HG03442 (cell line): ENCODE results near the gene IPO9.

Experiments
- ATAC-seq: cut with Tn5 transposase; IDR thresholded peaks from one replicate; pipeline ENCODE4 v1.9.1; 2021; ENCODE audit warnings: mild to moderate bottlenecking, moderate library complexity; ENCODE audit not compliant: unreplicated experiment

Gene IPO9

DNA sequence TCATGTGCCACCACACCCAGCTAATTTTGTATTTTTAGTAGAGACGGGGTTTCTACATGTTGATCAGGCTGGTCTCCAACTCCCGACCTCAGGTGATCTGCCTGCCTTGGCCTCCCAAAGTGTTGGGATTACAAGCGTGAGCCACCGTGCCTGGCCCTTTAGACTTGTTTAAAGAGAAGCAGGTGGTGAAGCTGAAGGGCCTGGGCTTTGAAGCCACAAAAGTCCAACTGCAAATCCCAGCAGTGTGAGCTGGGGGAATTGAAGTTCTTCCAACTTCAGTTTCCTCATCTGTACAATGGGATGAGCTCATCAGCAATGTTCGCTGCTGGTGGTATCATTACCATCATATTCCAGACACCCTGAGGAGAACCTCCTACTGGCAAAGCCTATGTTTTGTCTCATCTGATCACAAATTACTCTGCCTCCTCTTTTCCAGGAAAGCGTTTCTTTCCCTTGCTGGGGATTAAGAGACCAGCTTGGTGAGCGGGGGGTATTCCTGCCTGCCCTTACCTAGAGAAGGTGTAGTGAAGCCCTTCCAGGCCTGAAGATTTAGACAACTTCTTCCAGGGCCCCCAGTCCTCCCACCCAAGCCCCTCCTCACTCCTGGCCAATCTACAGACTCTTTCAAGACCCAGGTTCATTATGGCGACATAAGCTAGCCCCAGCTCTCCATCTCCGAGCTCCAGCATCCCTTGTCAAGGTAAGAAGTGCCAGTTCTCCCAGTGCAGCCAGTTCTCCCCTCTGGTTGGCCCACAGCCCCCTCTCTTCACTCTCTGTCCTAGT is 57.3 kb downstream of the IPO9 start:
- no peak for ATAC-seq

DNA sequence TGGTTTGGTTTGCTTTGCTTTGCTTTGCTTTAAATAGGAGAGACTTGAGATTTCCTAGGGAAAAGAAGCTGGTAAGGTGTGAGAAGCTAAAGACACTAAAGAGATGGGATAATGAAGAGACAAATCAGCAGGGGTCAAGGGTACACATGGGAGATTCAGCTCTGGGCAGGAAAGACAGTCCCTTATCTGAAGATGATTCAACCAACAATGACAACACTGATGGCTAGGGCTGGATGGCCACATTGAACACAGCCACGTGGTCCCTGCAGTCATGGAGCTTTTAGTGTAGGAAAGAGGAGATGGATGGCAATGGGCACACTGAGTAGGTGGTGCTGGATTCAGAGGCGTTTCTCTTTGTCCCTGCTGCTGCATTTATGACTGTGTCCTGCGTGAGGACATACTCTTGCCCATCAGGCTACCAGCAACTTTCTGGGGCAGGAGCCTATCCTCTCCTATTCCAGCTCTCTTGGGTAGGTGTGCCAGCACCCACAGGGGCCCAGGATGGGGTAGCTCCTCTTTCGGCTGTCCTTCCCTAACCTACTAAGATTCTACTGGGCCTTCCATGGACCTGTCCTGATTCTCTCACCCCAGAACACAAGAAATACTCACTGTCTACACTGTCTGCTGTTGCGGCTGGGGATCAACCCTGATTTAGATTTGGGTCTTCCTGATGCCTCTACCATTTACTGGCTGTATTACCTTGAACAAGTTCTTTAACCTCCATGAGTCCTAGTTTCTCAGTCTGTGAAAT is 58.3 kb downstream of the IPO9 start:
- ATAC-seq, result no peak

DNA sequence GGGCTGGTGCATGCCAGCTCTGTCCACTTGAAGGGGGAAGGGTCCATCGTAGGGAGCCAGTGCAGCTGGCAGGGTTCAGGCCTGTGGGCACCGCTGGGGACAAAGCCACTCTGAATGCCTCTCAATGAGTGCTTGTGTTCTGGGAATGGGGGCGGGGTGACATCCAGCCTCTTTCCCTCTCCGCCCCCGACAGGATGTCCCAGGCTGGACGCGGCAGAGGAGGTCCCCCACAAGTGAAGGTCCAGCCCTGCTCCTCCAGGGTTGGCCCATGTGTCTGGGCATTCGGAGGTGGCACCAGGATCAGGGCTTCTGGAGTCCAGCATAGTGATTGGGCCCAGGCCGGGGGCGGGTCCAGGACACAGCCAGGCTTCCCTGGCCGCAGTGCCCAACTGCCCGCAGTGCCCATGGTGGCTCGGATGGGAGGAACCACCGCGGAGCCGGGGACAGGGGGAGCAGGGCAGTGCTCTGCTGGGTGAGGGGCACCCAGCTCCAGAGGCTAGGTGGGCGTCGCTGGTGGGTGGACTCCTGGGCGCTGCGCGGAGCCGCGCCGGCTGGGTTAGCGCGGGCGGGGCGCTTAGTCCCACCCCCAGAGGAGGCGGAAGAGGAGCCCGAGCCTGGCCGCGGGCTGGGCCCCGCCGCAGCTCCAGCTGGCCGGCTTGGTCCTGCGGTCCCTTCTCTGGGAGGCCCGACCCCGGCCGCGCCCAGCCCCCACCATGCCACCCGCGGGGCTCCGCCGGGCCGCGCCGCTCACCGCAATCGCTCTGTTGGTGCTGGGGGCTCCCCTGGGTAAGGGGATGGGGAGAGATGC is 59.5 kb downstream of the IPO9 start, which contains the start of gene SHISA4:
SHISA4 (plus strand) TSS at position 617 of the 808 bp plus-strand sequence; CDS start at position 714, 97 bp downstream.
- no peak for ATAC-seq

DNA sequence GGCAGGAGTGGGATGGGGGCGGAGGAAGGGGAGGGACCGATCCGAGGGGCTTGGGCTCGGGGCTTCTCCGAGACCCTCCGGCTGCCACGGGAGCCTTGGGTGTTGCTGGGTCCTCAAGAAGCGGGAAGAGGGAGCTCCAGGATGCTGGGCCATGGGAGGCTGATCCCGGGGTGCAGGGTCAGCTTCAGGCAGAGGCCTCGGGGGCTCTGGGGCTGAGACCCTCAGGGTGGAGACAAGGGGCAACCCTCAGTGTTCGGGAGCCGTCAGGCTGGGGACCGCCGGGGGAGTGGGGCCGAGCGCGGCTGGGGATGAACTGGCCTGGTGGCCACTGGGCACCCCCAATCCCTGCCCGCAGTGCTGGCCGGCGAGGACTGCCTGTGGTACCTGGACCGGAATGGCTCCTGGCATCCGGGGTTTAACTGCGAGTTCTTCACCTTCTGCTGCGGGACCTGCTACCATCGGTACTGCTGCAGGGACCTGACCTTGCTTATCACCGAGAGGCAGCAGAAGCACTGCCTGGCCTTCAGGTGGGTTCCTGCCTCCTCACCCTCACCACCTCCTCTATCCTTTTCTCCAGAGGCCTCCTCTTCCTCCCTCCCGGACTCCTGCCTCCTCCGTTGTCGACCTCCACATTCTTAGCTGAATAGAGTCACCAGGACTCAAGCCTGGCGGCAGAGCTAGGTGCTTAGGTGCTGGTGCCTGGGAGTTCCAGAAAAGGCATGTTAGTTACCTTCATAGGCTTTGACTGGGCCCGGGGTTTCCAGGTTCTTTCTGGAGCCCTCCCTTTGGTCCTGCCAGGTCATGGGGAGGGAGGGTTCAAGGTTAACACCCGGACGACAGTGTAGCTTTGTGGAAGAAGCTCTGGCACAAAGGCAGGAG is 60.4 kb downstream of the IPO9 start:
- ATAC-seq, result no peak

DNA sequence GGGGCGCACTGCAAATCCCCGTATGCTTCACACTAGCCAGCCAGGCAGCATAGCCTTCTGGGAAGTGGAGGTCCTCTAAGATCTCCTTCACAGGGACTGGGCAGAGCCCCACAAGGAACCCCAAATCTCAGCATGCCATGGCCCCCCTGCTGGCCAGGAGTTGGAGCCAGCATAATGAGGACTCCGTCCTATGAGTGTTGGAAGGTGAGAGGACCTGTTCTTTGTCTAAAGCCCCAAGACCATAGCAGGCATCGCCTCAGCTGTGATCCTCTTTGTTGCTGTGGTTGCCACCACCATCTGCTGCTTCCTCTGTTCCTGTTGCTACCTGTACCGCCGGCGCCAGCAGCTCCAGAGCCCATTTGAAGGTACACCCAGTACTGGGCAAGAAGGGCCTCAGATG is 61.3 kb downstream of the IPO9 start:
- ATAC-seq, result no peak

DNA sequence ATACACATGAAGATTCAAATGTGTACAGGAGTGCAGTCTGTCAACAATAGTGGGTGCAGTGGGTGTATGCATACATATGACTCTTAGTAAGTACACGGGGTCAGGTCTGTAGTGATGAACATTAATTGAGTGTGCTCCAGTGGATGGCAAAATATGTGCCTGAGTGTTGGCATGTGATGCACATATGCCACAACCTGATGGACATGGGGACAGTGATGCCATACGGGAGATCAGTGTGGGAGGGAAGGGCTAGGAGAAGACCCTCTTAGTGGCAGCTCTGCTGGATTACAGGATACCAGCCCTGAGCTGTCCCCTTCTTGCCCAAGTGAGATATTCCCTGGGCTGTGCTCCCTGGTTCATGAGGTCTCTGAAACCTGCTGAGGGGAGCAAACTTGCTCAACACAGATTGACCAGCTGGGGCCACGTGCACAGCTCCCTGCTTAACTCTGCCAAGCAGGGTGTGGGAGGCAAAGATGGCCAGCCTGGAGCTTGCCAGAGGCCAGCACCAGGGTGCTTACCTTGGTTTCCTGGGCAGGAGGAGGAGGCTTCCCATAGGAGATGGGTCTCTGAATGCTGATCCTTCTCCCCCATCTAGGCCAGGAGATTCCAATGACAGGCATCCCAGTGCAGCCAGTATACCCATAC is 62.0 kb downstream of the IPO9 start:
- no peak for ATAC-seq

DNA sequence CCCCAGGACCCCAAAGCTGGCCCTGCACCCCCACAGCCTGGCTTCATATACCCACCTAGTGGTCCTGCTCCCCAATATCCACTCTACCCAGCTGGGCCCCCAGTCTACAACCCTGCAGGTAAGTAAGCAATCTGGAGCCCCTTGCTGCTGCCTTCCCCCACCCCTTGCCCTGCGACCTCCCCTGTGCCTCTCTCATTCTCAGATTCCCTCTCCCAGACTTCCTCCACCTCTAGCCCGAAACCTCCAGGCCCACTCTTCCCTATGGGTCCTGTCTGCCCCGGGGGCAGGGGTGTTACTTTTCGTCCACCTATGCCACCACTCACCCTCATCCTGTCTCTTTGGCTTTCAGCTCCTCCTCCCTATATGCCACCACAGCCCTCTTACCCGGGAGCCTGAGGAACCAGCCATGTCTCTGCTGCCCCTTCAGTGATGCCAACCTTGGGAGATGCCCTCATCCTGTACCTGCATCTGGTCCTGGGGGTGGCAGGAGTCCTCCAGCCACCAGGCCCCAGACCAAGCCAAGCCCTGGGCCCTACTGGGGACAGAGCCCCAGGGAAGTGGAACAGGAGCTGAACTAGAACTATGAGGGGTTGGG is 62.6 kb downstream of the IPO9 start:
- no peak for ATAC-seq

DNA sequence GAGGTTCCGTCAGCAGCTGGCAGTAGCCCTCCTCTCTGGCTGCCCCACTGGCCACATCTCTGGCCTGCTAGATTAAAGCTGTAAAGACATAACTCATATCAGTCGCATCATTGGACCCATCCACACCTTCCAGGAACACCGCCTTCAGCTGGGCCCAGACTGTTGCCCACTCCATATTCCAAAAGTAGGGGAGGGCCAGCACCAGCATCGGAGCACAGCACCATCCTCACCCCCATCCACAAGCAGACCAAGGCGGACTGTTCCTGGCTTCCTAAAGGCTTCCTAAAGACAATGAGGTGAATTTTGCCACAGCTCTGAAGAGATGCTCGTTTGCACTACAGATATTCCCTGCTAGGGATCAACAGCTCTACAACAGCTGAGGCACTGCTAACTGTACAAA is 63.3 kb downstream of the IPO9 start:
- ATAC-seq, result no peak

DNA sequence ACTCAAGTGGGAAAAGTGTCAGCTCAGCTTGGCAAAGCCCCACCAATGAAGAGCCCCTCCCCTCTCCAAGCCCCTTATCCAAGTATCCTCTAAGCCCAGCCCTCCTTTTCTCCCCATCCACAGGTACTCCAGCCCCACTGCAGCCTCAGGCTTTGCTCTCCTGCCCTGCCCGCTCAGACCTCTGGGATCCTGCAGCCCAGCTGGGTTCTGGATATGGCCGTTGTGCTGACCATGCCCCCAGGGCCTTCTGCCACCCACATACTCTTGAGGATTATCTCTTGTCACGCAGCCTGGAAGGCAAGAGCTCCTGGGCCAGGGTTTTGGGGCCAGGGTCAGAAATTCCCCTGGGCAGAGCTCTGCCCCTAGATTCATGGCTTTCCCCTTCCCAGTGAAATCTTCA is 64.5 kb downstream of the IPO9 start:
- no peak for ATAC-seq

DNA sequence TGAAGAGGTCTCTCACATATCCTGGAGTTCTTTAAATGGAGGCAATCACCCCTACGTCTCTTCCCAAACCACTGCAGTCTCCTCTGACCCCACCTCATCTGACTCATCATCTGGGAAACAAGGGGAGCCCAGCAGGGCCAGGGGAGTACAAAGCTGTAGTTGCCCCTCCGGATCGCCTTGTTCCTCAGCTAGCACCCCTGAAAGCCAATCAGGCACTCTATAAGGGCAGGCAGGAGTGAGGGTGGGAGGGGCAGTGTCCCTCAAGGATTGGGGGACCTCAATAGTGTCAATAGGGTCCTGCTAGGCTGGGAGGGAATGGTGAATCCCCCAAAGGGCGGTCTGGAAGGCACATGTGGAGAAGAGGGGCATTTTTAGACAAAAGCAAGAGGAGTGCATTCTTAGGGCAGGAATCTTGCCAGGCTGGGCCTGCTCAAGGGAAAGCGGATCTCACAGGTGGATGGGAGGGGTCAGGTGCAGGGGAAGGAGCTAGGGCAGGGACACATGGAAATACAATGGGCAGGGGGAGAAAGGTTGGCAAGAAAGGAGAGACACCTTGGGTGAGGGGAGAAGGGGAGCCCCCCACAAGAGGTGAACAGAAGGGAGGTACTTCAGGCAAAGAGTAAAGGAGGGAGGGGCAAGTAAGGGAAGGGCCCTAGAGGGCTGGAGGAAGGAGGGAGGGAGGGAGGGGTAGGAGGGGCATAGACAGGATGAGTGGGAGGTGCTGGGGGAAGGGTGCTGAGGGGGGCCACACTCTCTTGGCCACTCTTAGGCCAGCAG is 65.6 kb downstream of the IPO9 start:
- no peak for ATAC-seq

DNA sequence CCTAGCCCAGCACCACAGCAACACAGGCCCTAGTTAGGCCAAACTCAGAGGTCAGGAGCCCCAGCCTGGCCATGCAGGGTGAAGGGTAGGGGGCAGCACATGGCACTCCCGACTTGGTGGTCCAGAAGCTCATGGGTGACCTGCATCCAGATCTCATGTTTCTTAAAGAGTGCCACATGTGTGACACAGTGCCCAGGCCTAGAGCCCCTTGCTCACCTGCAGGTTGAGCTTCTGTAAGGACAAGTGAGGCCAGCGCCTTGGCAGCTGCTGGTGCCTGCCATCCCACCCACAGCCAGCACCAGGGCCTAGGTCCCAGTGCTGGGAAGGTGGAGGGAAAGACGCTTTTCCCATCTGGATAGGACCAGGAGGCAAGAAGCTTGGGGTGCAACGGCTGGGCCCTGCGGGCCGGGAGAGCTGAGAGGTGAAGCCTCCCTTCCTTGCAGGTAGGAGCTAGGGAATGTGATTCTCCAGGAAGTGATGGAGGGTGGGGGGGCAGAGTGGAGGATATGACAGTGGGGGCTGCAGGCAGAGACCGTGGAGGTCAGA is 66.2 kb downstream of the IPO9 start:
- no peak for ATAC-seq

DNA sequence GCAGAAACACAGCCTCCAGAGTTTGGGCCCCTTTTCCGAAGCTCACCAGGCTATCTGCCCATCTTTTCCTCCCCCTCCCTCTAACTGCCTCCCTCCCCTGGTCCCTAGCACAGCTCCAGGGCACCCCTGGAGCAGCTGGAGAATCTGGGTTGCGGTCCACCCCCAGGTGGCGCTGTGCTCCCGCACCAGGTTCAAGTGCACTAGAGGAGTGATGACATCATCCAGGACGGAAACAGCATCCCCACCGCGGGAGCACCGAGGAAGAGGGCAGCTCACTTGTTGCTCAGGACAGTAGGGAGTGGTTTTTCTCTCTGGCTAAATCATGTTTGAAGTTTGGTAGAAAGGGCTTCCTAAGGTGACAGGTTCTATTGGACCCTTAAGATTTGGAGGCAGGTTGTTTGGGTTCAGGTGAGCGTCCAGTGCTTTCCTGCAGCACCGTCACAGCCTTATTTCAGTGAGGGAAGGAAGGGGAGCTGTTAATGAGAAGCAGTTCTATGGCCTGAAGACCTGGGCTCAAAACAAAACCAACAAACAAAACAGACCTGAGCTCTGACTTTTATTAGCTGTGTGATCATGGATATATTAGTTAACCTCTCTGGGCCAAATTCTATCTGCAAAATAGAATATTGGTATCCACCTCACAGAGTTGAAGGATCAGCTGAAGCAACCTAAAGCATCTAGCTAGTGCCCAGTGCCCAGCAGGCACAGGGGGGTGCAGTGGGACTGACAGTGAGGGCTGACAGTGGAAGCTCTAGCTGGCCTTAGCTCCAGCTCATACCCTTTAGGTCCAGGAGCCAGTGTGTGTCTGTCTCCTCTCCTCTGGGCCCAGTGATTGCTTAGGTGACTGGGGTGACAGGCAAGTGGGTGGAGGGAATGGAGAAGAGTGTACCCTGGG is 67.2 kb downstream of the IPO9 start:
- peak; percentile 63 for ATAC-seq

DNA sequence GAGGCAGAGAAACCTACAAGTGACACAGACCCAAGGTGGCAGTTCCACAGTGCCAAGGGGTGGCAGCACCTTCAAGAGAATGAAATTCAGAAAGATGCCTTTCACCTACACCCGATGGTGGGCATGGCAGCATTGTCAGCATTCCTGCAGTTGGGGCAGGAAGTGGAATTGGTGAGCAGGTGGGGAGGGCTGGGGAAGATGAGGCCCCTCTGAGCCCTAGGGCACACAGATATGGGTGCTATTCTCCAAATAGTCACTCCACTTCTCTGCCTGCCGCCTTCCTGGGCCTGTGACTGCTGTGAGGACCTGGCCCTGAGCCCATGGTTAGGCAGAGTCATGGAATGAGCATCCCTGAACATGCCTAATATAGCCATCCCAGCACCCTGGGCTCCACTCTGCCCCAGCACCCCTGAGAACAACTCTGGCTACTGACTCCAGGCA is 68.0 kb downstream of the IPO9 start:
- ATAC-seq, result no peak

DNA sequence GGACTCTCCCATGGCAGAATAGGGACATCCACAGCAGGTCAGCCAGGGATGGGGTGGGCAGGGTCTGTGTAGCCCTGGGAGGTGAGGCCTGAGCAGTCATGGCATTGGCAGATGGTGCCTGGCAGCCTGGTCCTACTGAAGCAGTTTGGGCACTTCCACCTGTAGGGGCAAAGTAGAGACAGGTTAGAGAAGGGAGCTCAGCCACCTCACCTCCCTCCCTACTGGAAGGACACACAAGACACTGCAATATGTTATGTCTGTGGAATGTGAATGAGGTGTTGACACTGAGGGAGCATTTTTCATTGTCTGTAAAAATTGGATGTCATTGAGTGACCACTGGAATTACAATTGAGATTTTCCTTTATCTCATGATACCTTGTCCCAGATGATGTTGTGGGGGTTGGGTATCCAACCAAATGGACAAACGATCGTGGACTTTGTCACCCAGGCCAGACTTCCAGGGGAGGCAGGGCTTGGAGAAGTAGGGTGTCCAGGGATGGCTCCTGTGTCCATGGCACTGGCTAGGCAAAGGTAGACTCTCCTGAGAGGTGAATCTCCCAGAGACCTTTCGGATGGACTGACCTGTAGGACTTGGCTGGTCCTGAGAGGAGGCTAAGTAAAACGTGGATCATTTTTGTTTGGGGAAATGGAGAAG is 69.4 kb downstream of the IPO9 start:
- no peak for ATAC-seq

DNA sequence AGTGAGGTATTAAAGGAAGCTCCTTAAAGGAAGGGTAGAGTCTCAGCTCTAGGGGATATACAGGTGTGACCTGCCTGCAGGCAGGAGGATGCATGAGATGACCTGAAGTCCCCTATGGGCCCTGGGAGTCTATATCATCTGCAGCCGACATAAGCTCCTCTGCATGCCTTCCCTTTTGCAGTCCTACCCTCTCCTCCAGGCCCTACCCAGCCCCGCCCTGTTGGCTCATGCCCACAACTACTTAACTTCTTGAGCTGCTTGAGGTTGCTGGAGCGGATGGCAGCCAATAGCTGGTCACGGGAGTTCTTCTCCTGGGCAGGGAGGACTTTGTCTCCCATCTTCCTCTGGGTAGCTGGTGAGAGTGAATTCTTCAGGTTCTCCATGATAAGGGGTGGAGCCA is 70.0 kb downstream of the IPO9 start:
- ATAC-seq, result no peak

DNA sequence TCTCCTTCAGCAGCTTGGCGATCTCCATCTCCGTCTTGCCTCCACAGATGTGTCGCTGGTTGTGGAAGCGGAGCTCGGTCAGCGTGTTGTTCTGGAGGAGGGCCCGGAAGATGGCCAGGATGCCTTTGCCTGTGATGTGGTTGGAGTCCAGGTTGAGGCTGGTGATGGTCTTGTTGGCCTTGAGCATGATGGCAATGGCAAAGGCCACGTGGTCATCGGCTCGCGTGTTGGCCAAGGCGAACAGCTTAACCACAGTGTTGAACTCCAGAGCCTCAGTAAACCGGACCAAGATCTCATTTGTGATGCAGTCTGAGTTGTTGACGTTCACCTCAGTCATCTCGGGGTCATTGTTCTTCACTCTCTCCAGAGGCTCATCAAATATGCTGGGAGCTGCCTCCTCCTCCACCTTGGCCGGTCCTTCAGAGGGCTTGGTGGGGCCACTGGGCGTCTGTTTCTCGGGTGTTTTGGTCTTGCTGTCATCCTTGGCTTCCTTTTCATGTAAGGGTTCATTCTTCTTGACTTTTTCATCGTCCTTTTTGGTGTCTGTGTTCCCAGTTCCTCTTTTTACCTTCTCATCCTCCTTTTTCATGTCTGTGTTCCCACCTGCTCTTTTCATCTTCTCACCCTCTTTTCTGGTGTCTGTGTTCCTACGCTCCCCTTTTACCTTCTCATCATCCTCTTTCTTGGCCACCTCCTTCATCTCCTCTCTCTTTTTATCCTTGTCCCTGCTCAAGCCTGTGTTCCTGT is 70.9 kb downstream of the IPO9 start:
- ATAC-seq, result no peak
